ENCODE data around the gene PLOD3. TPM values are rescaled to one million over a fixed set of nuclear protein-coding genes. Genes with fewer than 3 reads are reported as not detected.

The PLOD3 gene
- total and polyA plus RNA-seq, 2 of the 8 experiments (the other 6 are each of a cell fraction or from before 2014, with no cell fraction given): 28.4 to 47.2 TPM

DNA sequence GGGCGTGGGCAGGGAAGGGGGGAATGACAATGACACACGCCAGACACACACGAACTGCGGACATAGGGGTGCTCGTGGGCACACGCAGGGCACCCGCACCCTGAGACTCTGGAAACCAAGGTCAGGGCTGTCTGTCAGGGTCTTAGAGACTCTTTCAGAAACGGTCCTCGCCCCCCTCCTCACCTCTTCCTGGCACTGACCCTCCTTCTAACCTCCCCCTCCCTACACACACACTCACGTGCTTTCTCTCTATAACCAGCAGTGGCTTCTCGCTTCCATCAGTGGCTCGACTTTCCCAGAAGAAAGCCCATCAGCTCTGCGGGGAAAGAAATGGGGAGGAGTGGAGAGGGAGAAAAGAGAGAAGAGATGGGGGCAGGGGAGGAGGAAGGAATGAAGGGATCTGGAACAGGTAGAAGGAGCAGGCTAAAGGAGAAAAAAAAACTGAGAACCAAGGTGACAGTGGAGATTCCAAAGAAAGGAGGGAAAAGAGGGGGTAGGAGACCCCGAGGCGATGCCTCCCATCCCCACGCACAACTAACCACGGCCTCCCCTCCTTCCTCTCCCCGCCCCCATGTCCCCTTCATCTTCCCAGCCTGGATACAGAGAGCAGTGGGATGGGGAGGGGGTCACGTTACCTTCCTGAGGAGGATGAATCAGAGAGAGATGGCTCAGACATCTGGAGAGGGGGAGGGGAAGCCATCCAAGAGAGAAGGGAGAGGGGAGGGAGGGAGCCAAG is 50.3 kb downstream of the PLOD3 start (continued):
- no peak for TF ChIP-seq GABPA (IDR thresholded peaks at IDR 0.05; ENCODE audit: borderline replicate concordance, insufficient read depth, low read length)
- peak; percentile 51; the same call in 1 of the 2 replicates for TF ChIP-seq YY1 (IDR thresholded peaks at IDR 0.05; ENCODE audit: low read depth, low read length)
- TF ChIP-seq PHF8 (conservative IDR thresholded peaks at IDR 0.05; ENCODE audit: low read depth, low read length): no peak
- TF ChIP-seq NRF1 (IDR thresholded peaks at IDR 0.05; ENCODE audit: low read depth, low read length): no peak
- no peak for TF ChIP-seq MAFK (IDR thresholded peaks at IDR 0.05; ENCODE audit: low read depth, low read length)
- TF ChIP-seq TCF12 (IDR thresholded peaks at IDR 0.05; ENCODE audit: low read depth, low read length): peak; percentile 90
- peak in 1 of 2 experiments; percentile 77; a peak in 1 of 3 replicates for TF ChIP-seq EP300 (IDR thresholded peaks at IDR 0.05; ENCODE audit: borderline replicate concordance in 1 of 2, low read depth in 2 of 2, low read length in 2 of 2)
- TF ChIP-seq, protein P1, sequence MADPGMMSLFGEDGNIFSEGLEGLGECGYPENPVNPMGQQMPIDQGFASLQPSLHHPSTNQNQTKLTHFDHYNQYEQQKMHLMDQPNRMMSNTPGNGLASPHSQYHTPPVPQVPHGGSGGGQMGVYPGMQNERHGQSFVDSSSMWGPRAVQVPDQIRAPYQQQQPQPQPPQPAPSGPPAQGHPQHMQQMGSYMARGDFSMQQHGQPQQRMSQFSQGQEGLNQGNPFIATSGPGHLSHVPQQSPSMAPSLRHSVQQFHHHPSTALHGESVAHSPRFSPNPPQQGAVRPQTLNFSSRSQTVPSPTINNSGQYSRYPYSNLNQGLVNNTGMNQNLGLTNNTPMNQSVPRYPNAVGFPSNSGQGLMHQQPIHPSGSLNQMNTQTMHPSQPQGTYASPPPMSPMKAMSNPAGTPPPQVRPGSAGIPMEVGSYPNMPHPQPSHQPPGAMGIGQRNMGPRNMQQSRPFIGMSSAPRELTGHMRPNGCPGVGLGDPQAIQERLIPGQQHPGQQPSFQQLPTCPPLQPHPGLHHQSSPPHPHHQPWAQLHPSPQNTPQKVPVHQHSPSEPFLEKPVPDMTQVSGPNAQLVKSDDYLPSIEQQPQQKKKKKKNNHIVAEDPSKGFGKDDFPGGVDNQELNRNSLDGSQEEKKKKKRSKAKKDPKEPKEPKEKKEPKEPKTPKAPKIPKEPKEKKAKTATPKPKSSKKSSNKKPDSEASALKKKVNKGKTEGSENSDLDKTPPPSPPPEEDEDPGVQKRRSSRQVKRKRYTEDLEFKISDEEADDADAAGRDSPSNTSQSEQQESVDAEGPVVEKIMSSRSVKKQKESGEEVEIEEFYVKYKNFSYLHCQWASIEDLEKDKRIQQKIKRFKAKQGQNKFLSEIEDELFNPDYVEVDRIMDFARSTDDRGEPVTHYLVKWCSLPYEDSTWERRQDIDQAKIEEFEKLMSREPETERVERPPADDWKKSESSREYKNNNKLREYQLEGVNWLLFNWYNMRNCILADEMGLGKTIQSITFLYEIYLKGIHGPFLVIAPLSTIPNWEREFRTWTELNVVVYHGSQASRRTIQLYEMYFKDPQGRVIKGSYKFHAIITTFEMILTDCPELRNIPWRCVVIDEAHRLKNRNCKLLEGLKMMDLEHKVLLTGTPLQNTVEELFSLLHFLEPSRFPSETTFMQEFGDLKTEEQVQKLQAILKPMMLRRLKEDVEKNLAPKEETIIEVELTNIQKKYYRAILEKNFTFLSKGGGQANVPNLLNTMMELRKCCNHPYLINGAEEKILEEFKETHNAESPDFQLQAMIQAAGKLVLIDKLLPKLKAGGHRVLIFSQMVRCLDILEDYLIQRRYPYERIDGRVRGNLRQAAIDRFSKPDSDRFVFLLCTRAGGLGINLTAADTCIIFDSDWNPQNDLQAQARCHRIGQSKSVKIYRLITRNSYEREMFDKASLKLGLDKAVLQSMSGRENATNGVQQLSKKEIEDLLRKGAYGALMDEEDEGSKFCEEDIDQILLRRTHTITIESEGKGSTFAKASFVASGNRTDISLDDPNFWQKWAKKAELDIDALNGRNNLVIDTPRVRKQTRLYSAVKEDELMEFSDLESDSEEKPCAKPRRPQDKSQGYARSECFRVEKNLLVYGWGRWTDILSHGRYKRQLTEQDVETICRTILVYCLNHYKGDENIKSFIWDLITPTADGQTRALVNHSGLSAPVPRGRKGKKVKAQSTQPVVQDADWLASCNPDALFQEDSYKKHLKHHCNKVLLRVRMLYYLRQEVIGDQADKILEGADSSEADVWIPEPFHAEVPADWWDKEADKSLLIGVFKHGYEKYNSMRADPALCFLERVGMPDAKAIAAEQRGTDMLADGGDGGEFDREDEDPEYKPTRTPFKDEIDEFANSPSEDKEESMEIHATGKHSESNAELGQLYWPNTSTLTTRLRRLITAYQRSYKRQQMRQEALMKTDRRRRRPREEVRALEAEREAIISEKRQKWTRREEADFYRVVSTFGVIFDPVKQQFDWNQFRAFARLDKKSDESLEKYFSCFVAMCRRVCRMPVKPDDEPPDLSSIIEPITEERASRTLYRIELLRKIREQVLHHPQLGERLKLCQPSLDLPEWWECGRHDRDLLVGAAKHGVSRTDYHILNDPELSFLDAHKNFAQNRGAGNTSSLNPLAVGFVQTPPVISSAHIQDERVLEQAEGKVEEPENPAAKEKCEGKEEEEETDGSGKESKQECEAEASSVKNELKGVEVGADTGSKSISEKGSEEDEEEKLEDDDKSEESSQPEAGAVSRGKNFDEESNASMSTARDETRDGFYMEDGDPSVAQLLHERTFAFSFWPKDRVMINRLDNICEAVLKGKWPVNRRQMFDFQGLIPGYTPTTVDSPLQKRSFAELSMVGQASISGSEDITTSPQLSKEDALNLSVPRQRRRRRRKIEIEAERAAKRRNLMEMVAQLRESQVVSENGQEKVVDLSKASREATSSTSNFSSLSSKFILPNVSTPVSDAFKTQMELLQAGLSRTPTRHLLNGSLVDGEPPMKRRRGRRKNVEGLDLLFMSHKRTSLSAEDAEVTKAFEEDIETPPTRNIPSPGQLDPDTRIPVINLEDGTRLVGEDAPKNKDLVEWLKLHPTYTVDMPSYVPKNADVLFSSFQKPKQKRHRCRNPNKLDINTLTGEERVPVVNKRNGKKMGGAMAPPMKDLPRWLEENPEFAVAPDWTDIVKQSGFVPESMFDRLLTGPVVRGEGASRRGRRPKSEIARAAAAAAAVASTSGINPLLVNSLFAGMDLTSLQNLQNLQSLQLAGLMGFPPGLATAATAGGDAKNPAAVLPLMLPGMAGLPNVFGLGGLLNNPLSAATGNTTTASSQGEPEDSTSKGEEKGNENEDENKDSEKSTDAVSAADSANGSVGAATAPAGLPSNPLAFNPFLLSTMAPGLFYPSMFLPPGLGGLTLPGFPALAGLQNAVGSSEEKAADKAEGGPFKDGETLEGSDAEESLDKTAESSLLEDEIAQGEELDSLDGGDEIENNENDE (IDR thresholded peaks at IDR 0.05; ENCODE audit: insufficient replicate concordance, low read length): no peak
- TF ChIP-seq TEAD4 (IDR thresholded peaks at IDR 0.05; ENCODE audit: low read depth, low read length): no peak
- TF ChIP-seq ASH2L (IDR thresholded peaks at IDR 0.05; ENCODE audit: low read length): peak; percentile 66
